HEK293 (cell line): ENCODE results near the gene UNC5B.

ENCODE experiments used
- CTCF ChIA-PET: fragments of 350-600 bp; formaldehyde crosslinking; extraction: SDS; loops from one replicate; lab custom pipeline; 2021; ENCODE audit warnings: antibody characterized with exemption; lab: Yijun Ruan, JAX
- POLR2A ChIA-PET: fragments of 300-600 bp; formaldehyde crosslinking; extraction: SDS; loops from one replicate; lab custom pipeline; 2020; ENCODE audit warnings: antibody characterized with exemption, inconsistent platforms; lab: Yijun Ruan, JAX
- H3K27ac ChIP-seq: fragments of 200-500 bp; sonication (Bioruptor generic); 2 replicates; pipeline ENCODE4 v1.5.1; 2014; ENCODE audit warnings: low read depth, low read length, control low read depth, inconsistent platforms; ENCODE audit errors: extremely low read depth
- H3K36me3 ChIP-seq, 2 experiments: fragments of 200-500 bp in 1 of 2; sonication (Bioruptor generic) in 1 of 2; 1 replicate in 1 of 2; 2 replicates in 1 of 2; pipeline ENCODE4 v1.5.1; 2014 to 2017; ENCODE audit warnings: inconsistent platforms in 2 of 2, low read length in 2 of 2; ENCODE audit not compliant: control insufficient read depth in 2 of 2, insufficient read depth in 1 of 2
- H3K4me1 ChIP-seq: fragments of 200-500 bp; sonication (Bioruptor generic); 2 replicates; pipeline ENCODE4 v1.5.1; 2014; ENCODE audit warnings: mild to moderate bottlenecking, low read length, inconsistent platforms; ENCODE audit not compliant: control insufficient read depth, insufficient read depth
- H3K4me3 ChIP-seq: 2 replicates; pipeline ENCODE4 v1.5.1; 2011; ENCODE audit warnings: low read depth, mild to moderate bottlenecking, control low read depth, low read length, moderate library complexity
- H3K9me3 ChIP-seq: fragments of 200-500 bp; sonication (Bioruptor generic); 2 replicates; pipeline ENCODE4 v1.5.1; 2014; ENCODE audit warnings: low read depth, low read length, inconsistent platforms; ENCODE audit not compliant: control insufficient read depth, insufficient read depth
- HIC1 ChIP-seq: fragments of 450-650 bp; formaldehyde crosslinking; IDR thresholded peaks from 2 replicates; pipeline ENCODE4 v1.5.1; 2016; ENCODE audit warnings: missing biosample characterization, missing genetic modification characterization
- KLF10 ChIP-seq: fragments of 450-650 bp; IDR thresholded peaks from 2 replicates; pipeline ENCODE4 v1.5.1; 2018; ENCODE audit warnings: missing biosample characterization, mild to moderate bottlenecking, missing genetic modification characterization
- KLF16 ChIP-seq: fragments of 450-650 bp; formaldehyde crosslinking; IDR thresholded peaks from 2 replicates; pipeline ENCODE4 v1.5.1; 2017; ENCODE audit warnings: missing biosample characterization, missing genetic modification characterization
- PBX3 ChIP-seq: sonication (generic); formaldehyde crosslinking; IDR thresholded peaks from 2 replicates; pipeline ENCODE4 v1.8.1; 2022; ENCODE audit warnings: mild to moderate bottlenecking, moderate library complexity, missing genetic modification reagents
- SALL2 ChIP-seq: fragments of 450-650 bp; formaldehyde crosslinking; IDR thresholded peaks from 2 replicates; pipeline ENCODE4 v1.5.0; 2017; ENCODE audit warnings: missing biosample characterization, mild to moderate bottlenecking, missing genetic modification characterization, borderline replicate concordance
- SCRT2 ChIP-seq: fragments of 450-650 bp; formaldehyde crosslinking; IDR thresholded peaks from 2 replicates; pipeline ENCODE4 v1.5.1; 2016; ENCODE audit warnings: missing biosample characterization, missing genetic modification characterization
- ZBTB20 ChIP-seq: fragments of 450-650 bp; formaldehyde crosslinking; IDR thresholded peaks from 2 replicates; pipeline ENCODE4 v1.5.1; 2016; ENCODE audit warnings: missing biosample characterization, missing genetic modification characterization
- ZBTB8A ChIP-seq: fragments of 450-650 bp; formaldehyde crosslinking; IDR thresholded peaks from 2 replicates; pipeline ENCODE4 v1.5.1; 2016; ENCODE audit warnings: missing biosample characterization, missing genetic modification characterization
- ZNF10 ChIP-seq: fragments of 450-650 bp; formaldehyde crosslinking; IDR thresholded peaks from 2 replicates; pipeline ENCODE4 v1.5.1; 2017; ENCODE audit warnings: missing biosample characterization, missing genetic modification characterization
- ZNF114 ChIP-seq: fragments of 450-650 bp; formaldehyde crosslinking; IDR thresholded peaks from 2 replicates; pipeline ENCODE4 v1.5.0; 2017; ENCODE audit warnings: missing biosample characterization, missing genetic modification characterization
- ZNF148 ChIP-seq: fragments of 450-650 bp; formaldehyde crosslinking; IDR thresholded peaks from 2 replicates; pipeline ENCODE4 v1.5.0; 2017; ENCODE audit warnings: missing biosample characterization, missing genetic modification characterization, borderline replicate concordance
- ZNF157 ChIP-seq: fragments of 450-650 bp; formaldehyde crosslinking; IDR thresholded peaks from 2 replicates; pipeline ENCODE4 v1.5.1; 2016; ENCODE audit warnings: missing biosample characterization, missing genetic modification characterization
- ZNF18 ChIP-seq: fragments of 450-650 bp; formaldehyde crosslinking; IDR thresholded peaks from 2 replicates; pipeline ENCODE4 v1.5.1; 2016; ENCODE audit warnings: missing biosample characterization, missing genetic modification characterization
- ZNF280D ChIP-seq: fragments of 450-650 bp; formaldehyde crosslinking; IDR thresholded peaks from 2 replicates; pipeline ENCODE4 v1.5.1; 2016; ENCODE audit warnings: missing biosample characterization, missing genetic modification characterization
- ZNF335 ChIP-seq: fragments of 450-650 bp; formaldehyde crosslinking; conservative IDR thresholded peaks from 2 replicates; pipeline ENCODE4 v1.5.1; 2016; ENCODE audit warnings: missing biosample characterization, missing genetic modification characterization
- ZNF548 ChIP-seq: fragments of 450-650 bp; formaldehyde crosslinking; IDR thresholded peaks from 2 replicates; pipeline ENCODE4 v1.5.1; 2016; ENCODE audit warnings: missing biosample characterization, missing genetic modification characterization
- ZNF580 ChIP-seq: fragments of 450-650 bp; formaldehyde crosslinking; IDR thresholded peaks from 2 replicates; pipeline ENCODE4 v1.5.1; 2016; ENCODE audit warnings: missing biosample characterization, missing genetic modification characterization
- ZNF621 ChIP-seq: fragments of 450-650 bp; formaldehyde crosslinking; IDR thresholded peaks from 2 replicates; pipeline ENCODE4 v1.5.1; 2017; ENCODE audit warnings: missing biosample characterization, missing genetic modification characterization
- ZNF76 ChIP-seq: fragments of 450-650 bp; formaldehyde crosslinking; IDR thresholded peaks from 2 replicates; pipeline ENCODE4; 2016; ENCODE audit warnings: low read depth, missing biosample characterization, missing genetic modification characterization, borderline replicate concordance
- ZNF791 ChIP-seq: fragments of 450-650 bp; formaldehyde crosslinking; IDR thresholded peaks from 2 replicates; pipeline ENCODE4 v1.5.1; 2016; ENCODE audit warnings: missing biosample characterization, missing genetic modification characterization

The UNC5B gene

GRCh38 chr10:71247804-71248203, 35.4 kb downstream of the UNC5B start (continued):
- TF ChIP-seq PBX3 (CRISPR knock-in tag), result no peak
- TF ChIP-seq ZNF791 (tag by site-specific recombination), result no peak
- no peak for TF ChIP-seq ZBTB20 (tag by site-specific recombination)
- TF ChIP-seq ZBTB8A (tag by site-specific recombination), result no peak
- TF ChIP-seq ZNF621, result no peak
- no peak for TF ChIP-seq ZNF157
- TF ChIP-seq, all 188 proteins: peak for 0

- CTCF ChIA-PET, result interaction anchor here (0.6 to 2.3 kb wide), 5 partner anchors 9 to 345 kb away, joined by 3 to 7 read pairs (median 5); no protein-coding TSS in a partner anchor
Observed at GRCh38 chr10:71248210-71248609, 35.8 kb downstream of the UNC5B start.

GRCh38 chr10:71249996-71250395, 37.6 kb downstream of the UNC5B start:
- Histone ChIP-seq H3K4me3 (no peak overlapping the region), H3K36me3 (no peaks in the 10 kb centered on the region), H3K9me3 (no peaks in the 10 kb centered on the region), H3K27ac (no peak overlapping the region), H3K4me1 (no peaks in the 10 kb centered on the region; the same call in 1 of the 2 replicates)
- ChIA-PET POLR2A (no interaction called here), CTCF (interaction anchor here (2.3 kb wide), 1 partner anchor 20 kb away, joined by 7 read pairs; no protein-coding TSS in a partner anchor)
- no peak for TF ChIP-seq ZNF114 (tag by site-specific recombination)
- no peak for TF ChIP-seq HIC1 (tag by site-specific recombination)
- no peak for TF ChIP-seq SALL2 (tag by site-specific recombination)
- no peak for TF ChIP-seq ZNF280D (tag by site-specific recombination)
- TF ChIP-seq KLF10 (tag by site-specific recombination), result no peak
- no peak for TF ChIP-seq ZNF76
- TF ChIP-seq ZNF548 (tag by site-specific recombination), result no peak
- no peak for TF ChIP-seq ZNF18 (tag by site-specific recombination)
- TF ChIP-seq ZNF580 (tag by site-specific recombination), result no peak
- TF ChIP-seq ZNF10 (tag by site-specific recombination), result no peak
- TF ChIP-seq ZNF335 (tag by site-specific recombination), result no peak
- TF ChIP-seq KLF16, result no peak

More at GRCh38 chr10:71248210-71248609, 35.8 kb downstream of the UNC5B start:
- no peak for TF ChIP-seq ZNF148
- peak; percentile 34 for TF ChIP-seq SCRT2 (tag by site-specific recombination)
- TF ChIP-seq, all 188 proteins: peak for 1
- no peaks in the 10 kb centered on the region for H3K9me3 ChIP-seq
- H3K36me3 ChIP-seq, result no peaks in the 10 kb centered on the region
- POLR2A ChIA-PET, result interaction anchor here (1.5 kb wide), 1 partner anchor 12 kb away, joined by 3 read pairs; no protein-coding TSS in a partner anchor
- H3K4me1 ChIP-seq, result peaks cover 10% of the 10 kb centered on the region
- no peak overlapping the region for H3K4me3 ChIP-seq
- no peak overlapping the region for H3K27ac ChIP-seq
